Measurements from ENCODE around the gene GRPR.

GRPR gene

GRCh38 chrX:16114611-16115010 lies 8.8 kb upstream of the GRPR start:
- no peak overlapping the region for H3K27ac ChIP-seq
- TF ChIP-seq ZFX (IDR thresholded peaks at IDR 0.05): no peak
- TF ChIP-seq CTCF (conservative IDR thresholded peaks at IDR 0.05): no peak

- TF ChIP-seq ZFX (IDR thresholded peaks at IDR 0.05): no peak
- TF ChIP-seq CTCF (conservative IDR thresholded peaks at IDR 0.05): no peak
- no peak overlapping the region for H3K27ac ChIP-seq
Observed at GRCh38 chrX:16119353-16120220, 3.8 kb upstream of the GRPR start.

GRCh38 chrX:16120431-16120830 lies 2.9 kb upstream of the GRPR start:
- TF ChIP-seq ZFX (IDR thresholded peaks at IDR 0.05): no peak
- no peak for TF ChIP-seq CTCF (conservative IDR thresholded peaks at IDR 0.05)
- H3K27ac ChIP-seq: no peak overlapping the region

- TF ChIP-seq ZFX (IDR thresholded peaks at IDR 0.05) (no peak), CTCF (conservative IDR thresholded peaks at IDR 0.05) (no peak)
- peak overlapping the region; percentile 67 for H3K27ac ChIP-seq
Observed at GRCh38 chrX:16124201-16124600, 836 bp downstream of the GRPR start.

DNA sequence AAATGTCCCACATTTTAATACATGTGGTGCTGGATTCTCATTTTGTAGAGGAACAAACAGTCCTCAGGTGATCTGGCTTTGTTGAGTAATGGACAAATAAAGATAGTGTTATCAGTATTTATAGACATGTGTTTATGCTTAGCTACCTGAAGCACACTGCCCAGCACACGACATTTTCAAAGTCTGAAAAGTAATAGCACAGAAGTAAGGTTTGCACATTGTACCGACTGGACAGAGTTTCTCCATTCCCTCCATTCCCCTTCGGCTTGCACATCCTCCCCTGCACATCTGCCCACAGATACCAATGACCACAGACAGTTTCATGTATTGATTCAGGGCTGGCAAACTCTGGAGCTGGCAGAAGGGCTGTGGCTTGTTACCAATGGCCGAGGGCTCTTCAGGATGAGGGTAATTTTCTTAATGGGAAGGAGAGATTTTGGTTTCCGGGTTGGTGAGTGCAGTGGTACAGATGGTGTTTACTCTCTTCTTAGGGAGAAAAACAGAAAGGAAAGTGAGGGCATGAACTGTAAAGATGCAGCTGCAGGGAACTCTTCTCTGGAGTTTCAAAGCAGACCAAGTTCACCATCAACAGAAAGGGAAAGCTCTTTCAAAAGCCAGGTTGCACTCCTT lies 2.3 kb downstream of the GRPR start:
- no peak for TF ChIP-seq CTCF (conservative IDR thresholded peaks at IDR 0.05)
- TF ChIP-seq ZFX (IDR thresholded peaks at IDR 0.05): no peak
- peak overlapping the region; percentile 75 for H3K27ac ChIP-seq

- no peak overlapping the region for H3K27ac ChIP-seq
- TF ChIP-seq CTCF (conservative IDR thresholded peaks at IDR 0.05) (no peak), ZFX (IDR thresholded peaks at IDR 0.05) (no peak)
Observed at GRCh38 chrX:16130707-16131106, 7.3 kb downstream of the GRPR start.

DNA sequence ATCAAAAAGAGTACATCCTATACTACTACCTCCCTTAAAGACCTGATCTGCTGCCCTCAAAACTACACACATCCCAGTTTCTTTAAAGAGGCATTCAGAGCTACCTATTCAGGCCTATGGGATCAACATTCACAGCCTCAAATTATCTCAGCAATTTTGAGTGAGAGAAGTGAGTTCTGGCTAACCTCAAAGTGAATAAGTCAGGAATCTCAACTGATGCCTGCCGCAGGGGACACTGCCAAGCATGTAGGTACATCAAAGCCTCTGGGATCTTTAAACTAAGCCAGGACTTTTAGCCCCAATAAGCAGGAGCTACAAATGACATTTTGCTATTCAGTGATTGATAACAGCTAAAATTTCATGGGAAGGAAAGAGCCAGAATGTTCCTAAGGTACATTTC lies 11.6 kb downstream of the GRPR start:
- TF ChIP-seq ZFX (IDR thresholded peaks at IDR 0.05): no peak
- no peak for TF ChIP-seq CTCF (conservative IDR thresholded peaks at IDR 0.05)

More for the DNA sequence above, 11.6 kb downstream of the GRPR start:
- H3K27ac ChIP-seq: no peak overlapping the region

Data from C4-2B (cell line).